H7 (cell line): ENCODE results near the gene PYGL. TPM values are rescaled to one million over a fixed set of nuclear protein-coding genes. Genes with fewer than 3 reads are reported as not detected.

ENCODE experiments used
- DNase-seq: peaks from one replicate; pipeline ENCODE4 v3.0.0; 2012
- H3K27me3 ChIP-seq: 2 replicates; pipeline ENCODE4 v1.6.0; 2011; ENCODE audit warnings: mild to moderate bottlenecking, low read length; ENCODE audit not compliant: control insufficient read depth, insufficient read depth
- H3K36me3 ChIP-seq: replicated peaks from 2 replicates; pipeline ENCODE4 v1.5.1; 2011; ENCODE audit warnings: low read length; ENCODE audit not compliant: control insufficient read depth, insufficient read depth
- H3K4me3 ChIP-seq: 2 replicates; pipeline ENCODE4 v1.5.1; 2011; ENCODE audit warnings: low read depth, mild to moderate bottlenecking, control low read depth, low read length, moderate library complexity; ENCODE audit not compliant: insufficient read depth
- total RNA-seq: library from RNA; depleted of rRNA; stranded (reverse); fragments of >200 nt; shearing (Covaris generic); gene quantifications from 2 replicates; pipeline ENCODE4 v1.2.3, GENCODE V29; 2014

PYGL gene
- total RNA-seq, 1 experiment from 2014 or later = 71.4 TPM

GRCh38 chr14:50887476-50887875 is 56.8 kb downstream of the PYGL start:
- DNase-seq = no peak

GRCh38 chr14:50883827-50884197 is 60.5 kb downstream of the PYGL start:
- H3K27me3 ChIP-seq = no peaks in the 10 kb centered on the region
- no peaks in the 10 kb centered on the region for H3K36me3 ChIP-seq
- no peak for DNase-seq
- H3K4me3 ChIP-seq = no peak overlapping the region

More at GRCh38 chr14:50887476-50887875, 56.8 kb downstream of the PYGL start:
- Histone ChIP-seq H3K36me3 (no peaks in the 10 kb centered on the region), H3K27me3 (no peaks in the 10 kb centered on the region), H3K4me3 (no peak overlapping the region)

- no peaks in the 10 kb centered on the region for H3K36me3 ChIP-seq
- no peaks in the 10 kb centered on the region for H3K27me3 ChIP-seq
- no peak for DNase-seq
- no peak overlapping the region for H3K4me3 ChIP-seq
These were observed 61.1 kb downstream of the PYGL start for GRCh38 chr14:50882932-50883826.

GRCh38 chr14:50875359-50876070 is 68.8 kb downstream of the PYGL start:
- no peaks in the 10 kb centered on the region for H3K36me3 ChIP-seq
- no peak for DNase-seq
- peaks cover 17% of the 10 kb centered on the region for H3K27me3 ChIP-seq
- no peak overlapping the region for H3K4me3 ChIP-seq

GRCh38 chr14:50874757-50875156 is 69.5 kb downstream of the PYGL start:
- no peak overlapping the region for H3K4me3 ChIP-seq
- DNase-seq = no peak
- no peaks in the 10 kb centered on the region for H3K36me3 ChIP-seq
- peaks cover 17% of the 10 kb centered on the region for H3K27me3 ChIP-seq

- Histone ChIP-seq H3K36me3 (no peaks in the 10 kb centered on the region), H3K4me3 (peak within 1 kb of the TSS; percentile 18), H3K27me3 (peaks cover 17% of the 10 kb centered on the region)
- peak; percentile 81 for DNase-seq
These were observed 72.2 kb downstream of the PYGL start, which contains the start of gene ABHD12B for GRCh38 chr14:50871914-50872732. Gene ABHD12B (plus strand): TSS chr14:50872053. CDS start chr14:50872175, 122 bp downstream.

- Histone ChIP-seq H3K4me3 (no peak overlapping the region), H3K27me3 (peaks cover 17% of the 10 kb centered on the region)
These were observed 73.1 kb downstream of the PYGL start for GRCh38 chr14:50871228-50871627.

GRCh38 chr14:50865391-50866076 is 78.7 kb downstream of the PYGL start:
- H3K4me3 ChIP-seq = no peak overlapping the region
- no peaks in the 10 kb centered on the region; the same call in 1 of the 2 replicates for H3K27me3 ChIP-seq
- DNase-seq = no peak
- no peaks in the 10 kb centered on the region for H3K36me3 ChIP-seq

More at GRCh38 chr14:50871228-50871627, 73.1 kb downstream of the PYGL start:
- no peak for DNase-seq
- H3K36me3 ChIP-seq = no peaks in the 10 kb centered on the region

GRCh38 chr14:50864946-50865345 is 79.3 kb downstream of the PYGL start:
- Histone ChIP-seq H3K36me3 (no peaks in the 10 kb centered on the region), H3K27me3 (no peaks in the 10 kb centered on the region), H3K4me3 (no peak overlapping the region)
- no peak for DNase-seq

- Histone ChIP-seq H3K36me3 (no peaks in the 10 kb centered on the region), H3K27me3 (no peaks in the 10 kb centered on the region), H3K4me3 (no peak overlapping the region)
- DNase-seq = no peak
These were observed 80.0 kb downstream of the PYGL start for GRCh38 chr14:50864237-50864636.

- no peaks in the 10 kb centered on the region for H3K27me3 ChIP-seq
- H3K36me3 ChIP-seq = no peaks in the 10 kb centered on the region
- no peak for DNase-seq
- H3K4me3 ChIP-seq = no peak overlapping the region
These were observed 82.2 kb downstream of the PYGL start for GRCh38 chr14:50862036-50862570.

- H3K27me3 ChIP-seq = no peaks in the 10 kb centered on the region
- DNase-seq = peak; percentile 87
- H3K36me3 ChIP-seq = no peaks in the 10 kb centered on the region
- H3K4me3 ChIP-seq = no peak overlapping the region
These were observed 83.7 kb downstream of the PYGL start for GRCh38 chr14:50860478-50861086.

- Histone ChIP-seq H3K4me3 (no peak overlapping the region), H3K36me3 (no peaks in the 10 kb centered on the region)
- no peak for DNase-seq
These were observed 85.0 kb downstream of the PYGL start for GRCh38 chr14:50859296-50859624.

More at GRCh38 chr14:50859296-50859624, 85.0 kb downstream of the PYGL start:
- no peaks in the 10 kb centered on the region for H3K27me3 ChIP-seq
